ENCODE measurements around the gene PPP6R2.

Gene PPP6R2

GRCh38 chr22:50483977-50484853 lies 141.1 kb downstream of the PPP6R2 start:
- Histone ChIP-seq H2AFZ (ENCODE audit: low read length) (no peak overlapping the region), H4K20me1 (ENCODE audit: insufficient read depth, low read length) (no peaks in the 10 kb centered on the region), H3K4me2 (ENCODE audit: low read length) (no peak overlapping the region), H3F3A (ENCODE audit: insufficient read depth, low read length) (no peaks in the 10 kb centered on the region), H3K4me1 (ENCODE audit: insufficient read depth, low read length, severe bottlenecking) (peaks cover 28% of the 10 kb centered on the region), H3K27ac (ENCODE audit: low read depth, low read length, poor library complexity, severe bottlenecking) (no peak overlapping the region), H3K27me3 (ENCODE audit: insufficient read depth, low read length) (peaks cover 4% of the 10 kb centered on the region; the same call in 1 of the 2 replicates), H3K36me3 (ENCODE audit: insufficient read depth, low read length) (no peaks in the 10 kb centered on the region), H3K9me2 (ENCODE audit: low read depth, low read length) (no peaks in the 10 kb centered on the region), H3K9ac (ENCODE audit: low read length) (no peak overlapping the region), H3K4me3 (ENCODE audit: low read depth, low read length, poor library complexity, severe bottlenecking) (no peak overlapping the region), H3K79me2 (ENCODE audit: insufficient read depth, low read length) (no peaks in the 10 kb centered on the region), H3K9me3 (ENCODE audit: low read length) (no peaks in the 10 kb centered on the region)
- TF ChIP-seq, protein P1, sequence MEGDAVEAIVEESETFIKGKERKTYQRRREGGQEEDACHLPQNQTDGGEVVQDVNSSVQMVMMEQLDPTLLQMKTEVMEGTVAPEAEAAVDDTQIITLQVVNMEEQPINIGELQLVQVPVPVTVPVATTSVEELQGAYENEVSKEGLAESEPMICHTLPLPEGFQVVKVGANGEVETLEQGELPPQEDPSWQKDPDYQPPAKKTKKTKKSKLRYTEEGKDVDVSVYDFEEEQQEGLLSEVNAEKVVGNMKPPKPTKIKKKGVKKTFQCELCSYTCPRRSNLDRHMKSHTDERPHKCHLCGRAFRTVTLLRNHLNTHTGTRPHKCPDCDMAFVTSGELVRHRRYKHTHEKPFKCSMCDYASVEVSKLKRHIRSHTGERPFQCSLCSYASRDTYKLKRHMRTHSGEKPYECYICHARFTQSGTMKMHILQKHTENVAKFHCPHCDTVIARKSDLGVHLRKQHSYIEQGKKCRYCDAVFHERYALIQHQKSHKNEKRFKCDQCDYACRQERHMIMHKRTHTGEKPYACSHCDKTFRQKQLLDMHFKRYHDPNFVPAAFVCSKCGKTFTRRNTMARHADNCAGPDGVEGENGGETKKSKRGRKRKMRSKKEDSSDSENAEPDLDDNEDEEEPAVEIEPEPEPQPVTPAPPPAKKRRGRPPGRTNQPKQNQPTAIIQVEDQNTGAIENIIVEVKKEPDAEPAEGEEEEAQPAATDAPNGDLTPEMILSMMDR (IDR thresholded peaks at IDR 0.05; ENCODE audit: low read length), result no peak
- TF ChIP-seq EZH2 (IDR thresholded peaks at IDR 0.05; ENCODE audit: borderline replicate concordance, low read length), result no peak

DNA sequence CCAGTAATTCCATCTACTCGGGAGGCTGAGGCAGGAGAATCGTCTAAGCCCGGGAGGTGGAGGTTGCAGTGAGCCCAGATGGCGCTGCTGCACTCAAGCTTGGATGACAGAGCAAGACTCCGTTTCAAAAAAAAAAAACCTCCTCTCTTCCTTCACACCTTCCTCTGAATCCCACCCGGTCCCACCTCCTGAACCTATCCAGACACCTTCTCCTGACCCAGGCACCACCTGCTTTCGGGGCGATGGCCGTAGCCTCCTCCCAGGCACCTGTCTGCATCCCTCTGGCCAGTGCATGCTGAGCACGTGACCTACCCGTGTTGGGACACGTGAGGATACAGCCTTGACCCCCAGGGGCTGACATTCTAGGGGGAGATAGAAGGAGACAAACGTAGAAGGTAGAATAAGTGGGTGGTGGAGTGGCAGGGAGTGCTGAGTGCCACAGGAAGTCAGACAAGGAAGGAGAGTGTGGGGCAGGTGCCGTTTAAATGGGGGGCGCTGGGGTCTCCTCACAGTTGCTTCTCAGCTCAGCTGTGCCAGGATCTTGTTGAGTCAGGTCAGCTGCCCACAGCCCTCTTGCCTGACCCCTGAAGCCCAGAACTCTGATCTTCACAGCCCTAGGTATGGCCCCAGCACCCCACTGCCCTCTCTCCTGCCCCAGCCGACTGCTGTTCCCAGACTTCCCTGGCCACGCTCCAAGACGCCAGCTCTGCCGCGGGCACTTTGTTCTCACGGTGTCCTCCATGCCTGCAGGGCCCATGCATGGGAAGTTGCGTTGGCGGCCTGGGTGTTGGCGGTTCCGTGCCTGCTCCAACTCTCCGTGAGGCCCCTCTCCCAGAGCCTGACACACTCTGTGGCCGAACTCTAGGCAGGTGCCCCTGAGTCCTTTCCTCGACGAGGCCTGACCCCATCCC lies 142.3 kb downstream of the PPP6R2 start:
- Histone ChIP-seq H3K9me2 (ENCODE audit: low read depth, low read length) (no peaks in the 10 kb centered on the region), H3K4me2 (ENCODE audit: low read length) (no peak overlapping the region), H3K4me3 (ENCODE audit: low read depth, low read length, poor library complexity, severe bottlenecking) (no peak overlapping the region), H3K9ac (ENCODE audit: low read length) (no peak overlapping the region), H3K27ac (ENCODE audit: low read depth, low read length, poor library complexity, severe bottlenecking) (no peak overlapping the region), H3K36me3 (ENCODE audit: insufficient read depth, low read length) (no peaks in the 10 kb centered on the region), H3K79me2 (ENCODE audit: insufficient read depth, low read length) (no peaks in the 10 kb centered on the region), H3K27me3 (ENCODE audit: insufficient read depth, low read length) (peaks cover 4% of the 10 kb centered on the region; the same call in 1 of the 2 replicates), H4K20me1 (ENCODE audit: insufficient read depth, low read length) (no peaks in the 10 kb centered on the region), H3F3A (ENCODE audit: insufficient read depth, low read length) (no peaks in the 10 kb centered on the region), H3K9me3 (ENCODE audit: low read length) (no peaks in the 10 kb centered on the region), H3K4me1 (ENCODE audit: insufficient read depth, low read length, severe bottlenecking) (peaks cover 28% of the 10 kb centered on the region), H2AFZ (ENCODE audit: low read length) (no peak overlapping the region)
- TF ChIP-seq EZH2 (IDR thresholded peaks at IDR 0.05; ENCODE audit: borderline replicate concordance, low read length), result no peak
- TF ChIP-seq, protein P1 (IDR thresholded peaks at IDR 0.05; ENCODE audit: low read length), result no peak

DNA sequence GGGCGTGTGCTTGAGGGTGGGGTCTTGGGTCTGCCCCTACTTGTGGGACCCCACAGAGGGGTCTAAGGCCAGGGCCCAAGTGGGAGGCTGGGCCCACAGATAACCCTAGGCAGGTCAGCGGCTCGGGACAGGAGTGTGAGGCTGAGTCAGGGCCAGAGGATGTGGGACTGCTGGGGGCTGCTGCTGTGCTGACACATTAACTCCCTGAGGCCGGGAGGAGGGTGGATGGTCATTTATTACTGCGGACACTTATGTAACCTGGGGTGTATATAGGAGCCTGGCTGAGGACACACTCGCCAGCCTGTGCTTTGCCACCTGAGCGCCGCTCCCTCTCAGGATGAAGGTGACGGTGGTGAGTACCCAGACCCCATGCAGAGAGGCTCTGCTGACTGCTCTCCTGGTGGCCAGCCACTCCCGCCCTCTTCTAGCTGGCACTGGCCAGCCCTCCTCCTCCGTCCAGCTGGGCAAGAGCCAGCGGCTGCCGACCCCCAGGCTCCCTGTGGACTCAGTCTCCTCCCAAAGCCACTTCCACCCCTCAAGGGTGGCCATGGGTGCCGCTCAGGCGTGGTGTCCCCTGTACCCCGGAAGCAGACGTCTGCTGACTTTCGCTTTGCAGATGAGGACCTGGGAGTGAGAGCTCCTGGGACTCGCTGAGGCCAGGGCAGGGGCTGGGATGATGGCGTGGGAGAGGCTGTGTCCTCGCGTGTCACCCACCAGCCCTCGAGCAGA lies 143.6 kb downstream of the PPP6R2 start, which contains the start of gene MIOX:
MIOX (plus strand) TSS at position 299 of the 729 bp plus-strand sequence; CDS start at position 338, 39 bp downstream.
- peak within 1 kb of the TSS; percentile 25; the same call in 1 of the 2 replicates for H3K9ac ChIP-seq (ENCODE audit: low read length)
- no peaks in the 10 kb centered on the region for H3K27me3 ChIP-seq (ENCODE audit: insufficient read depth, low read length)
- H3K4me1 ChIP-seq (ENCODE audit: insufficient read depth, low read length, severe bottlenecking), result peaks cover 34% of the 10 kb centered on the region
- H3K4me2 ChIP-seq (ENCODE audit: low read length), result peak within 1 kb of the TSS; percentile 49
- no peaks in the 10 kb centered on the region for H3K9me3 ChIP-seq (ENCODE audit: low read length)
- no peaks in the 10 kb centered on the region for H3K79me2 ChIP-seq (ENCODE audit: insufficient read depth, low read length)
- TF ChIP-seq, protein P1 (IDR thresholded peaks at IDR 0.05; ENCODE audit: low read length), result no peak
- no peak for TF ChIP-seq EZH2 (IDR thresholded peaks at IDR 0.05; ENCODE audit: borderline replicate concordance, low read length)
- H3K27ac ChIP-seq (ENCODE audit: low read depth, low read length, poor library complexity, severe bottlenecking), result no peak within 1 kb of the TSS
- no peak within 1 kb of the TSS; the same call in 1 of the 2 replicates for H2AFZ ChIP-seq (ENCODE audit: low read length)
- no peaks in the 10 kb centered on the region for H3K9me2 ChIP-seq (ENCODE audit: low read depth, low read length)
- H3F3A ChIP-seq (ENCODE audit: insufficient read depth, low read length), result no peaks in the 10 kb centered on the region
- H4K20me1 ChIP-seq (ENCODE audit: insufficient read depth, low read length), result no peaks in the 10 kb centered on the region
- H3K4me3 ChIP-seq (ENCODE audit: low read depth, low read length, poor library complexity, severe bottlenecking), result peak within 1 kb of the TSS; percentile 19
- no peaks in the 10 kb centered on the region for H3K36me3 ChIP-seq (ENCODE audit: insufficient read depth, low read length)

All from OCI-LY1 (cell line).